Spleen (tissue), 7 donors: ENCODE measurements around the gene DCAF4L1.

Experiments
- POLR2A ChIP-seq, 3 donors: fragments of 450-650 bp; IDR thresholded peaks; one replicate each; pipeline ENCODE4 v1.5.1; 2017; ENCODE audit warnings: antibody characterized with exemption in 3 of 3, mild to moderate bottlenecking in 1 of 3
- POLR2AphosphoS5 ChIP-seq, 3 donors: sonication (generic); formaldehyde crosslinking; IDR thresholded peaks; one replicate each; pipeline ENCODE4 v1.5.1; 2017; ENCODE audit warnings: antibody characterized with exemption in 3 of 3
- TF ChIP-seq, protein P1 (sequence below), 11 experiments: fragments of 200-600 bp in 7 of 11; fragments of 450-650 bp in 4 of 11; sonication (generic) in 4 of 11; IDR thresholded peaks in 8 of 11; conservative IDR thresholded peaks in 3 of 11; 1 replicate in 7 of 11; 2 replicates in 4 of 11; pipeline versions ENCODE4 v1.4.0 to v1.8.0; 2016 to 2021; ENCODE audit warnings: antibody characterized with exemption in 11 of 11, inconsistent platforms in 4 of 11, mild to moderate bottlenecking in 1 of 11
- donor health status: DM: no; HTN: no; CAD: no; lungs with moderate emphysema.
- donor health status: DM: no; HTN: no; CAD: no.
- donor health status: DM: no; HTN: no; CAD: no.

DNA sequence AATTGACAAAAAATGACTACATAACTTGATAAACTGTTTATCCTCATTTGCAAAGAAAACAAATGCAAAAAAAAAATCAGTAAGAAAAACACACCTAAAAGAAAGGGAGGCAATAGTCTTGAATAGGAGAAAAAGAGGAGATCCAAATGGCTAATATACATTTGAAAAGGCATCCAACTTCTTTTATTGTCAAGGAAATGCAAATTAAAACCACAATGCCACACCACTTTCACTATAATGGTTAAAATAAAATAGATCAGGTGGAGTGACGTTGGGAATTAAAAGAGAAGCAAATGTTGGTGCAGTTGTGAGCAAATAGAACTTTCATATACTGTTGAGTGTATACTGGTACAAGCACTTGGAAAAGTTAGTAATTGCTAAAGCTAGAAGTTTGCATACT, 3.6 kb downstream of the DCAF4L1 start:
- TF ChIP-seq, protein P1, sequence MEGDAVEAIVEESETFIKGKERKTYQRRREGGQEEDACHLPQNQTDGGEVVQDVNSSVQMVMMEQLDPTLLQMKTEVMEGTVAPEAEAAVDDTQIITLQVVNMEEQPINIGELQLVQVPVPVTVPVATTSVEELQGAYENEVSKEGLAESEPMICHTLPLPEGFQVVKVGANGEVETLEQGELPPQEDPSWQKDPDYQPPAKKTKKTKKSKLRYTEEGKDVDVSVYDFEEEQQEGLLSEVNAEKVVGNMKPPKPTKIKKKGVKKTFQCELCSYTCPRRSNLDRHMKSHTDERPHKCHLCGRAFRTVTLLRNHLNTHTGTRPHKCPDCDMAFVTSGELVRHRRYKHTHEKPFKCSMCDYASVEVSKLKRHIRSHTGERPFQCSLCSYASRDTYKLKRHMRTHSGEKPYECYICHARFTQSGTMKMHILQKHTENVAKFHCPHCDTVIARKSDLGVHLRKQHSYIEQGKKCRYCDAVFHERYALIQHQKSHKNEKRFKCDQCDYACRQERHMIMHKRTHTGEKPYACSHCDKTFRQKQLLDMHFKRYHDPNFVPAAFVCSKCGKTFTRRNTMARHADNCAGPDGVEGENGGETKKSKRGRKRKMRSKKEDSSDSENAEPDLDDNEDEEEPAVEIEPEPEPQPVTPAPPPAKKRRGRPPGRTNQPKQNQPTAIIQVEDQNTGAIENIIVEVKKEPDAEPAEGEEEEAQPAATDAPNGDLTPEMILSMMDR (IDR thresholded peaks at IDR 0.05 in 8 of 11, conservative IDR thresholded peaks at IDR 0.05 in 3 of 11): no peak
- TF ChIP-seq POLR2AphosphoS5 (IDR thresholded peaks at IDR 0.05): no peak
- no peak for TF ChIP-seq POLR2A (IDR thresholded peaks at IDR 0.05)
